ENCODE data around the gene LKAAEAR1.
A peak's percentile ranks its signal among the peaks of the same experiment; 100 is the strongest.
"Not testable (repeated sequence)": the region's sequence is repeated elsewhere in the genome, so short reads cannot be mapped to it uniquely, and the experiment has no call there.

The LKAAEAR1 gene, protein sequence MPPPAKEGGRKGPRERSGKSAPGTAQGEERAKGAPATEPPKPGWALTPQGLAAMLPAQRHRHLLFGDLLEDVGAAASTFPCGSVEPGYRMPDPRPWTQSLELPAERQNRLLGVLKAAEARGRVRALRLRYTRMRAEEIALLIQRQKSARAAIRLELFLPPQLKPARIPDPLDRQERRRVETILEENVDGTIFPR

DNA sequence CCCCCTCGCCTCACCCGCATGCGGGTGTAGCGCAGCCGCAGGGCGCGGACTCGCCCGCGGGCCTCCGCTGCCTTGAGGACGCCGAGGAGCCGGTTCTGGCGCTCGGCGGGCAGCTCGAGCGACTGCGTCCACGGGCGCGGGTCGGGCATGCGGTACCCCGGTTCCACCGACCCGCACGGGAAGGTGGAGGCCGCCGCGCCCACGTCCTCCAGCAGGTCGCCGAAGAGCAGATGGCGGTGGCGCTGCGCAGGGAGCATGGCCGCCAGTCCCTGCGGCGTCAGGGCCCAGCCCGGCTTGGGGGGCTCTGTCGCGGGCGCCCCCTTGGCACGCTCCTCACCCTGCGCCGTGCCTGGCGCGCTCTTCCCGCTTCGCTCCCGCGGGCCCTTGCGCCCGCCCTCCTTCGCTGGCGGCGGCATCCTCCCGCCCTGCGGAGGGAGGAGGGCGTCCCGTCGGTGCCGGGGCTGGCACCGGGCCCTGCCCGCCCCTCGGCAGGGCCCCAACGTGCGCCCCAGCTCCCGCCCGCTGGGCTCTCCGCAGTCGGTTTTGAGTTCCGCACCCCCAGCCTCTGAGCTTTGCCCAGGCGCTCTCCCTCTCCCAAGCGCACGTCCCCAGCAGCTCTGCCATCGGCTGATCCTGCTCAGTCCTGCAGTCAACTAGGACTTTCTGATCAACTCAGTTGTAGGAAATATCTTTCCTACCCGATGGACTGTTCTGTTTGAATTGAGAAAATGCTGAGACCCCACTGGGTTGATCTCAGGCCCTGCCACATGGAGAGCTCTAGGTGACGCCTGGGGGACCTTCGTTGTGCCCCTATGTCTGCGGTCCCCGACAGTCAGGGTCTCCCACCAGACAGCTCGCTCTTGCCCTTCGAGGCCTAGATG, at the start of gene LKAAEAR1:
LKAAEAR1 (minus strand) TSS at position 595 of the 881 bp plus-strand sequence; CDS start at position 416, 179 bp downstream.
- peak within 1 kb of the TSS; percentile 38 for H3K4me3 ChIP-seq (ENCODE audit: low read depth, low read length)
- TF ChIP-seq, protein P1, sequence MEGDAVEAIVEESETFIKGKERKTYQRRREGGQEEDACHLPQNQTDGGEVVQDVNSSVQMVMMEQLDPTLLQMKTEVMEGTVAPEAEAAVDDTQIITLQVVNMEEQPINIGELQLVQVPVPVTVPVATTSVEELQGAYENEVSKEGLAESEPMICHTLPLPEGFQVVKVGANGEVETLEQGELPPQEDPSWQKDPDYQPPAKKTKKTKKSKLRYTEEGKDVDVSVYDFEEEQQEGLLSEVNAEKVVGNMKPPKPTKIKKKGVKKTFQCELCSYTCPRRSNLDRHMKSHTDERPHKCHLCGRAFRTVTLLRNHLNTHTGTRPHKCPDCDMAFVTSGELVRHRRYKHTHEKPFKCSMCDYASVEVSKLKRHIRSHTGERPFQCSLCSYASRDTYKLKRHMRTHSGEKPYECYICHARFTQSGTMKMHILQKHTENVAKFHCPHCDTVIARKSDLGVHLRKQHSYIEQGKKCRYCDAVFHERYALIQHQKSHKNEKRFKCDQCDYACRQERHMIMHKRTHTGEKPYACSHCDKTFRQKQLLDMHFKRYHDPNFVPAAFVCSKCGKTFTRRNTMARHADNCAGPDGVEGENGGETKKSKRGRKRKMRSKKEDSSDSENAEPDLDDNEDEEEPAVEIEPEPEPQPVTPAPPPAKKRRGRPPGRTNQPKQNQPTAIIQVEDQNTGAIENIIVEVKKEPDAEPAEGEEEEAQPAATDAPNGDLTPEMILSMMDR (IDR thresholded peaks at IDR 0.05; ENCODE audit: low read depth, low read length, missing control alignments): no peak
- no peak for DNase-seq (ENCODE audit: low read depth)
- in situ Hi-C loops (cut with HindIII; ENCODE audit: low sequenced_read_pairs): no loop called here

DNA sequence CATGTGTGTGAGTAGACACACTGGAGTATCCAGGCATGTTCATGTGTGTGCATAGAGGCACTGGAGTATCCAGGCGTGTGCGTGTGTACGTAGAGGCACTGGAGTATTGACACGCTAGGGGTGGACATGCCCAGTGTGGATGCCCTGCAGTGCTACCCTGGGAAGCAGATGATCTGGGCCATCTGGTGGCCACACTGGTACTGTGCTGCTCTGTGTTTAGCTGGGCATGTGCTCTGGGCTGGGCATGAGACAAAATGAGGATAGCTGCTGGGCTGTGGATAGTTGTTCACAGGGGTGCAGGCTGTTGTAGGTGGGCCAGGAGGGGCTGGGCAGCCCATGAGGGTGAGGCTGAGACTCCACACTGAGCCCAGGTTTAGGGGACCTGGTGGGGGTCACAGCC, 47.2 kb upstream of the LKAAEAR1 start:
- H3K4me3 ChIP-seq (ENCODE audit: low read depth, low read length): no peak overlapping the region
- in situ Hi-C loops (cut with HindIII; ENCODE audit: low sequenced_read_pairs): no loop called here
- TF ChIP-seq, protein P1 (IDR thresholded peaks at IDR 0.05; ENCODE audit: low read depth, low read length, missing control alignments): no peak
- DNase-seq (ENCODE audit: low read depth): no peak

DNA sequence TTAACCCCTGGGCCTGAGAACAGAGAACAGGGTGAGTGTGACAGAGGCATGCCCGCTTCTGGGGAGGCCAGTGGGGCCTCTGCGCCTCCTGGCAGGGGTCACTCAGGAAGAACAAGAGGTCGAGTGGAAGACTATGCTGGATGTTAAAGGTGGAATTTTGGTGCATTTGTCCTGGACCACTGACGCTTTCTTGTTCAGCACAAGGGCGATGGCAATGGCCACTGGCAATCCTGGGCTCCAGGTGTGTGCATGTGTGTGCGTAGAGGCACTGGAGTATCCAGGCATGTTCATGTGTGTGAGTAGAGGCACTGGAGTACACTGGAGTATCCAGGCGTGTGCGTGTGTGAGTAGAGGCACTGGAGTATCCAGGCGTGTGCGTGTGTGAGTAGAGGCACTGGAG, 46.7 kb upstream of the LKAAEAR1 start:
- no peak overlapping the region for H3K4me3 ChIP-seq (ENCODE audit: low read depth, low read length)
- TF ChIP-seq, protein P1 (IDR thresholded peaks at IDR 0.05; ENCODE audit: low read depth, low read length, missing control alignments): no peak
- no peak for DNase-seq (ENCODE audit: low read depth)
- in situ Hi-C loops (cut with HindIII; ENCODE audit: low sequenced_read_pairs): no loop called here

DNA sequence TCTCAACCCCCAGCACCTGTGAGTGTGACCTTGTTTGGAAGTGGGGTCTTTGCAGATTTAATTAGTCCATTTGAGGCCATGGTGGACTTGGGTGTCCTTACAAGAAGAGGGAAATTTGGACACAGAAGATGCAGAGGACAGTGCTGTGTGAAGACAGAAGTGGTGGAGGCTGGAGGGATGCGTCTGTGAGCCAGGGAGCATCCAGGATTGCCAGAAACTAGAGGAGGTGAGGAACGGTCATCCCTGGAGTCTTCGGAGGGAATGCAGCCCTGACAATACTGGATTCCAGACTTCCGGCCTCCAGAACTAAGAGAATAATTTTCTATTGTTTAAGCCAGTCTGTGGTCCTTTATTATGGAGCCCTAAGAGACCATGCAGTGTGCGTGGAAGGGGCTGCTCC, 46.1 kb upstream of the LKAAEAR1 start:
- TF ChIP-seq, protein P1 (IDR thresholded peaks at IDR 0.05; ENCODE audit: low read depth, low read length, missing control alignments): no peak
- H3K4me3 ChIP-seq (ENCODE audit: low read depth, low read length): no peak overlapping the region
- DNase-seq (ENCODE audit: low read depth): no peak
- in situ Hi-C loops (cut with HindIII; ENCODE audit: low sequenced_read_pairs): no loop called here

DNA sequence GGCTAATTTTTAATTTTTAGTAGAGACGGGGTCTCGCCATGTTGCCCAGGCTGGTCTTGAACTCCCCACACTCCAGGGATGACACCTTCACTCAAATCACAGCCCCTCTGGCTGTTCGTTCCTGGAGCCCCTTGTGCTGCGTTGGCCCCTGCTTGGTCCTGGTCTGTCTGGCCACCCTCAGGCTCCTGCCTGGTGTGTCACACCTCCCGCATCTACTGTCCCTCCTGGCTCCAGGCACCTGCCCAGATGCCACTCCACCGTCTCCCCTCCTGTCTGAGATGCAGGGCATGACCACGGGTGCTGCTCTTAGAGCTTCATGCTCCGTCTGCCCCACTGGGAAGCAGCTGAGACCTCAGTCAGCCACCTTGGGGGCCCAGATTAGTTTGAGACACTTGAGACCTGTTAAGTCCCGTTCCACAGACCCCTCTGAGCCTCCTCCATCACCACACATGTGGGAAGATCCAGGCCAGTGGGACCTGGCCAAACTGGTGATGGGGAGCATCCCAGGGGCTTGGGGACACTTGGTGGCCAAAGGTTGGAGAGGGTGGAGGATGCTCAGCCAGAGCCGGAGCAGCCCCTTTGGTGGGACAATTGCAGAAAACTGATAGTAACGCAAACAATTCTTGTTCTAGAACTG, 45.1 kb upstream of the LKAAEAR1 start:
- no peak overlapping the region for H3K4me3 ChIP-seq (ENCODE audit: low read depth, low read length)
- no peak for DNase-seq (ENCODE audit: low read depth)
- in situ Hi-C loops (cut with HindIII; ENCODE audit: low sequenced_read_pairs): no loop called here
- TF ChIP-seq, protein P1 (IDR thresholded peaks at IDR 0.05; ENCODE audit: low read depth, low read length, missing control alignments): no peak

DNA sequence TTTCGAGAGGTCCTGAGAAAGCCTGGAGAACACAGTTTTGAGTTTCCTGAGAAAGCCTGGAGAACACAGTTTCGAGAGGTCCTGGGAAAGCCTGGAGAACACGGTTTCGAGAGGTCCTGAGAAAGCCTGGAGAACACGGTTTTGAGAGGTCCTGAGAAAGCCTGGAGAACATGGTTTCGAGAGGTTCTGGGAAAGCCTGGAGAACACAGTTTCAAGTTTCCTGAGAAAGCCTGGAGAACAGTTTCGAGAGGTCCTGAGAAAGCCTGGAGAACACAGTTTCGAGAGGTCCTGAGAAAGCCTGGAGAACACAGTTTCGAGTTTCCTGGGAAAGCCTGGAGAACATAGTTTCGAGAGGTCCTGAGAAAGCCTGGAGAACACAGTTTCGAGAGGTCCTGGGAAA, 39.3 kb upstream of the LKAAEAR1 start:
- in situ Hi-C loops (cut with HindIII; ENCODE audit: low sequenced_read_pairs); DNase-seq (ENCODE audit: low read depth); H3K4me3 ChIP-seq (ENCODE audit: low read depth, low read length): not testable (repeated sequence)

DNA sequence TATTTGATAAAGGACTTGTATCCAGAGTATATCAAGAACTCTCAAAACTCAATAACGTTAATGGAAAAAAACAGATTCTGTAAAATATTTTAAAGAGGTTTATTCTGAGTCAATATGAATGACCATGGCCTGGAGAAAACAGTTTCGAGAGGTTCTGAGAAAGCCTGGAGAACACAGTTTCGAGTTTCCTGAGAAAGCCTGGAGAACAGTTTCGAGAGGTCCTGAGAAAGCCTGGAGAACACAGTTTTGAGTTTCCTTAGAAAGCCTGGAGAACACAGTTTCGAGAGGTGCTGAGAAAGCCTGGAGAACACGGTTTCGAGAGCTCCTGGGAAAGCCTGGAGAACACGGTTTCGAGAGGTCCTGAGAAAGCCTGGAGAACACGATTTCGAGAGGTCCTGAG, 38.7 kb upstream of the LKAAEAR1 start:
- H3K4me3 ChIP-seq (ENCODE audit: low read depth, low read length); DNase-seq (ENCODE audit: low read depth); in situ Hi-C loops (cut with HindIII; ENCODE audit: low sequenced_read_pairs): not testable (repeated sequence)
